ENCODE results near the gene RABL6.

DNA sequence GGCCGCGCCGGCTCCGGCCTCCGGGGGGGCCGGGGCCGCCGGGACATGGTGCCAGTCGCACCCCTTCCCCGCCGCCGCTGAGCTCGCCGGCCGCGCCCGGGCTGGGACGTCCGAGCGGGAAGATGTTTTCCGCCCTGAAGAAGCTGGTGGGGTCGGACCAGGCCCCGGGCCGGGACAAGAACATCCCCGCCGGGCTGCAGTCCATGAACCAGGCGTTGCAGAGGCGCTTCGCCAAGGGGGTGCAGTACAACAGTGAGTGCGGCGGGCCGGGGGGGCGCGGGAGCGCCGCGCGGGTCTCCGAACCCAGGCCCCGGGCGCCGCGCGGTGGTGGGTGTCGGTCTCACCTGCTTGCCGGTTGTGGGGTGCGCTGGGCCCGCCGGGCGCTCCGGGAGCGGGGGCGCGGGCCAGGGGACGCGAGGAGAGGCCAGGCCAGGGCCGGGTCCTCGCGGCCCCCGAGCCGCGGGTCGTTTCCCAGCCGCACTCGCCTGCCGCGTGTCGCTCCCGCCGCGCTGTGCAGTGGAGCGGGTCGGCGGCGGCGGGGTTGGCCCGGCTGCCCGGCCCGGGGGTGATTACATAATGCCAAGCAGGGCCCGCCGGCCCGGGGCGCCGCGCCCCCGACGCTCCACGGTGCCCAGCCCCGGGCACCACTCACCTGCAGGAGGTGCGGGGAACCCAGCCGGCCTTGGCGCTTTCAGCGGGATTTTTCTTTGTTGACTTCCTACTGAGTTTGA, 492 bp downstream of the RABL6 start:
- TF ChIP-seq POLR2A (IDR thresholded peaks at IDR 0.05), result no peak
- peak in 1 of 3 donors; percentile 1 for TF ChIP-seq CTCF (IDR thresholded peaks at IDR 0.05)

Data from breast epithelium (tissue), 3 donors.